Cardiac muscle cell (in vitro differentiated cells and primary cell): ENCODE results near the gene IRF2BPL. TPM values are rescaled to one million over a fixed set of nuclear protein-coding genes. Genes with fewer than 3 reads are reported as not detected.
A peak's percentile ranks its signal among the peaks of the same experiment; 100 is the strongest.

Experiments used
- DNase-seq, 2 donors: peaks; one replicate each; pipeline versions ENCODE4 v3.0.0 to v3.0.0-alpha.2; 2010 to 2017; ENCODE audit warnings: low read depth in 1 of 2, low spot score in 1 of 2
- H3K27ac ChIP-seq: fragments of 200-600 bp; sonication (generic); 2 replicates; pipeline ENCODE4 v1.5.1; 2016
- H3K27me3 ChIP-seq: fragments of 200-600 bp; sonication (generic); 2 replicates; pipeline ENCODE4 v1.6.0; 2016; ENCODE audit warnings: control low read depth
- H3K36me3 ChIP-seq: fragments of 200-600 bp; sonication (generic); 2 replicates; pipeline ENCODE4 v1.5.1; 2016; ENCODE audit warnings: control low read depth
- H3K4me1 ChIP-seq: fragments of 200-600 bp; sonication (generic); 2 replicates; pipeline ENCODE4 v1.8.1; 2017; ENCODE audit warnings: low read depth, mild to moderate bottlenecking, mixed run types
- H3K4me3 ChIP-seq: fragments of 200-600 bp; sonication (generic); 2 replicates; pipeline ENCODE4 v1.5.1; 2016; ENCODE audit warnings: mild to moderate bottlenecking
- H3K9me3 ChIP-seq: fragments of 200-600 bp; sonication (generic); 2 replicates; pipeline ENCODE4 v1.5.1; 2017; ENCODE audit warnings: low read depth, mild to moderate bottlenecking, control low read depth
- CTCF ChIP-seq: IDR thresholded peaks from 2 replicates; pipeline ENCODE4 v1.5.1; 2012; ENCODE audit warnings: low read depth, mild to moderate bottlenecking, low read length
- polyA plus RNA-seq: library from polyadenylated mRNA; unstranded; fragments of >200 nt; fragmentation: Nextera tagmentation; extraction: Ambion mirVana; gene quantifications from 2 replicates; pipeline ENCODE4 v1.2.1, GENCODE V29; 2016
- total RNA-seq: library from RNA; depleted of rRNA; stranded (reverse); fragments of >200 nt; gene quantifications from 2 replicates; pipeline ENCODE4 v1.2.3, GENCODE V29; 2016

Gene IRF2BPL
- total and polyA plus RNA-seq, 2 experiments from 2014 or later: 43.7 to 185 TPM

GRCh38 chr14:77011245-77011644 is 17.3 kb downstream of the IRF2BPL start:
- DNase-seq: no peak
- H3K27me3 ChIP-seq: no peaks in the 10 kb centered on the region
- H3K27ac ChIP-seq: no peak overlapping the region
- no peak for TF ChIP-seq CTCF
- no peaks in the 10 kb centered on the region for H3K36me3 ChIP-seq
- H3K4me3 ChIP-seq: no peak overlapping the region
- peaks cover 10% of the 10 kb centered on the region for H3K4me1 ChIP-seq
- H3K9me3 ChIP-seq: no peaks in the 10 kb centered on the region

GRCh38 chr14:77009014-77009413 is 19.5 kb downstream of the IRF2BPL start:
- no peaks in the 10 kb centered on the region for H3K36me3 ChIP-seq
- no peak overlapping the region for H3K4me3 ChIP-seq
- no peak overlapping the region for H3K27ac ChIP-seq
- H3K4me1 ChIP-seq: peaks cover 10% of the 10 kb centered on the region
- no peak for TF ChIP-seq CTCF
- no peak for DNase-seq
- H3K27me3 ChIP-seq: no peaks in the 10 kb centered on the region
- H3K9me3 ChIP-seq: no peaks in the 10 kb centered on the region

- no peak overlapping the region for H3K4me3 ChIP-seq
- H3K27me3 ChIP-seq: no peaks in the 10 kb centered on the region
- no peaks in the 10 kb centered on the region for H3K36me3 ChIP-seq
- DNase-seq: no peak
- no peak overlapping the region for H3K27ac ChIP-seq
- no peak for TF ChIP-seq CTCF
- H3K9me3 ChIP-seq: no peaks in the 10 kb centered on the region
- peaks cover 11% of the 10 kb centered on the region for H3K4me1 ChIP-seq
Observed at GRCh38 chr14:77008541-77008940, 20.0 kb downstream of the IRF2BPL start.

GRCh38 chr14:77007975-77008421 is 20.5 kb downstream of the IRF2BPL start:
- H3K4me3 ChIP-seq: no peak overlapping the region
- TF ChIP-seq CTCF: no peak
- no peak for DNase-seq
- H3K27me3 ChIP-seq: no peaks in the 10 kb centered on the region
- H3K27ac ChIP-seq: no peak overlapping the region
- peaks cover 11% of the 10 kb centered on the region for H3K4me1 ChIP-seq
- H3K36me3 ChIP-seq: no peaks in the 10 kb centered on the region
- no peaks in the 10 kb centered on the region for H3K9me3 ChIP-seq

GRCh38 chr14:77007183-77007974 is 21.1 kb downstream of the IRF2BPL start:
- Histone ChIP-seq H3K27ac (peak overlapping the region; percentile 4), H3K4me3 (no peak overlapping the region), H3K9me3 (no peaks in the 10 kb centered on the region), H3K36me3 (no peaks in the 10 kb centered on the region), H3K4me1 (peaks cover 11% of the 10 kb centered on the region), H3K27me3 (no peaks in the 10 kb centered on the region)
- TF ChIP-seq CTCF: no peak
- no peak for DNase-seq
